Dermis microvascular lymphatic vessel endothelial cell (primary cell): ENCODE results near the gene ZNF235. TPM values are rescaled to one million over a fixed set of nuclear protein-coding genes. Genes with fewer than 3 reads are reported as not detected.
"Not testable (repeated sequence)": the region's sequence is repeated elsewhere in the genome, so short reads cannot be mapped to it uniquely, and the experiment has no call there.

Source experiments
- DNase-seq, 2 donors: peaks; one replicate each; pipeline versions ENCODE4 v3.0.0 to v3.0.0-alpha.2; 2010; ENCODE audit warnings: low read depth in 2 of 2
- total RNA-seq: library from RNA; depleted of rRNA; stranded (reverse); fragments of >200 nt; gene quantifications from 2 replicates; pipeline ENCODE4 v1.2.1, GENCODE V29; 2014

Gene ZNF235
- total RNA-seq, 1 donor from 2014 or later = 4.2 TPM

DNA sequence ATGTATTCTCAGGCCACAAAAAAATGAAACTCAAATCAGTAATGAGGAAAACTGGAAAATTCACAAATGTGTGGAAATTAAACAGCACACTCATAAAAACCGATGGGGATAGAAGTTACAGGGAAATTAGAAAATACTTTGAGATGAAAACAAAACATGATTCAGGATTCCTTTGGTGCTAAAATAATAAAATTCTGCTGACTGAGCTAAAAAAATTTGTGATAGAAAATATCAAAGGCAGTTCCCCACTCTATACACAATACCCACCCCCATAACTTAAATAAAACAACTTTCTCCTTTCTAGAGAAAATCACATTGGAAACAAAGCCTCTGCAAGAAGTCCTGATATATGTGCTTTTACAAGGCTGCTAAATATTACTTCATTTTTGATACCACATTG lies 46.7 kb downstream of the ZNF235 start:
- DNase-seq = no peak

DNA sequence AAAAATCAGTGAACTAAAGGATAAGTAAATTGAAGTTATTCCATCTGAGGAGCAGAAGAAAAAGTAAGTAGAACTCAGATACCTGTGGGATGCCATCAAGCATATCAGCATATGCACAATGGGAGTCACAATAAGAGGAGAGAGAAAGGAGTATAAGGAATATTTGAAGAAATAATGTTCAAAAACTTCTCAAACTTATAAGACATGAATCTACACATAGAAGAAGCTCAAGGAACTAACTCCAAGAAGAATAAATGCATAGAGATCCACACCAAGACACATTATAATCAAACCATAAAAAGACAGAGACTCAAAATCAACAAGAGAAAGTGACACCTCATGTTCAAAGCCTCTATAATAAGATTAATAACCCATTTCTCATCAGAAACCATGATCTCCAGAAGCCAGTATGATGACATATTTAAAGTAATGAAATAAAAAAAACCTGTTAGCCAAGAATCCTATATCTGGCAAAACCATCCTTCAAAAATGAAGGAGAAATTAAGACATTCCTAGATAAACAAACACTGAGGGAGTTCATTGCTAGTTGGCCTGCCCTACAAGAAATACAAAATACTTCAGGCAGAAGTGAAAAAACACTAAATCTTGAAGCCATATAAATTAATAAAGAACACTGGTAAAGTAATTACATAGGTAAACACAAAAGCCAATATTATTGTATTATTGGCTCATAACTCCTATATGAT lies 49.0 kb downstream of the ZNF235 start:
- DNase-seq = no peak

DNA sequence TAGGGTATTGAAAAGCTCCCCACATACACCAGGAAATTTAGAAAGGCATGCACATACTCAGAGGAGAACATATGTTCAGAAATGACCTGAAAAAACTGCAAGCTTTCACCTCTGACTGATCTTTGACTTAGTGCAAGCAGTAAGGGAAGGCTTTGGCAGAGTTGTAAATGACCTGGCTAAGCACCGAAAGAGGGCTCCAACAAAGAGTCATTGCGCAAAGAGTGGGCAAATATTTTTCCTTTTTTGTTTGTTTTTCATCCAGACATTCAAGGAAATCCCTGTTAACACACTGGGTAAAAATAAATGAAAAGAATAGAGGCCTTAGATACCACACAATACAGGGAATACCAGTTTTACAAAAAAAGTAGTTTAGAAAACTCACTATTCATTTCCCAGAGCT lies 50.3 kb downstream of the ZNF235 start:
- DNase-seq = no peak

DNA sequence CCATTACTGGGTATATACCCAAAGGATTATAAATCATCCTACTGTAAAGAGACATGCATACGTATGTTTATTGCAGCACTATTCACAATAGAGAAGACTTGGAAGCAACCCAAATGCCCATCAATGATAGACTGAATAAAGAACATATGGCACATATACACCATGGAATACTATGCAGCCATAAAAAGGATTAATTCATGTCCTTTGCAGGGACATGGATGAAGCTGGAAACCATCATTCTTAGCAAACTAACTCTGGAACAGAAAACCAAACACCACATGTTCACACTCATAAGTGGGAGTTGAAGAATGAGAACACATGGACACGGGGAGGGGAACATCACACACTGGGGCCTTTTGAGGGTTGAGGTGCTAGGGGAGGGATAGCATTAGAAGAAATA lies 51.4 kb downstream of the ZNF235 start:
- DNase-seq = not testable (repeated sequence)

DNA sequence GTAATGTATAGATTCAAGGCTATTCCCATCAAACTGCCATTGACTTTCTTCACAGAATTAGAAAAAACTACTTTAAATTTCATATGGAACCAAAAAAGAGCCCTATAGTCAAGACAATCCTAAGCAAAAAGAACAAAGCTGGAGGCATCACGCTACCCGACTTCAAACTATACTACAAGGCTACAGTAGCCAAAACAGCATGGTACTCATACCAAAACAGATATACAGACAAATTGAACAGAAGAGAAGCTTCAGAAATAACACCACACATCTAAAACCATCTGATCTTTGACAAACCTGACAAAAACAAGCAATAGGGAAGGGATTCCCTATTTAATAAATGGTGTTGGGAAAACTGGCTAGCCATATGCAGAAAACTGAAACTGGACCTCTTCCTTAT lies 52.5 kb downstream of the ZNF235 start:
- DNase-seq = not testable (repeated sequence)

DNA sequence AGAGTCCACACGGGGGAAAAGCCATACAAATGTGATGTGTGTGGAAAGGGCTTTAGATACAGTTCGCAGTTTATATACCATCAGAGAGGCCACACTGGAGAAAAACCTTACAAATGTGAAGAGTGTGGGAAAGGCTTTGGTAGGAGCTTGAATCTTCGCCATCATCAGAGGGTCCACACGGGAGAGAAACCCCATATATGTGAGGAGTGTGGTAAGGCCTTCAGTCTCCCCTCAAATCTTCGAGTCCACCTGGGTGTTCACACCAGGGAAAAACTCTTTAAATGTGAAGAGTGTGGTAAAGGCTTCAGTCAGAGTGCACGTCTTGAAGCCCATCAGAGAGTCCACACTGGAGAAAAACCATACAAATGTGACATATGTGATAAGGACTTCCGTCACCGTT lies 68.4 kb downstream of the ZNF235 start:
- DNase-seq = no peak

Other genes with a start within 250 kb of the ZNF235 start
- gene ZNF284, start 232.9 kb downstream of the ZNF235 start, total RNA-seq = 2.2 and 2.4 TPM in 2 replicates
- 21.4 and 27.6 TPM in 2 replicates for gene ZNF224, start 210.7 kb downstream of the ZNF235 start, total RNA-seq
- gene ZNF225, start 191.6 kb downstream of the ZNF235 start, total RNA-seq = 3.9 and 4.4 TPM in 2 replicates
- 6.2 and 10.2 TPM in 2 replicates for gene ZNF234, start 163.5 kb downstream of the ZNF235 start, total RNA-seq
- gene ZNF226, start 139.9 kb downstream of the ZNF235 start, total RNA-seq = 9.1 and 12.1 TPM in 2 replicates
- 14.4 and 18.6 TPM in 2 replicates for gene ZNF227, start 92.5 kb downstream of the ZNF235 start, total RNA-seq
- 1.3 and 1.5 TPM in 2 replicates for gene ZNF233, start 45.1 kb downstream of the ZNF235 start, total RNA-seq
- 4.7 and 5.6 TPM in 2 replicates for gene ZNF112, start 51.7 kb upstream of the ZNF235 start, total RNA-seq
- 1.2 and 1.8 TPM in 2 replicates for gene ZNF285, start 96.6 kb upstream of the ZNF235 start, total RNA-seq
- 5.8 and 5.9 TPM in 2 replicates for gene ZNF229, start 143.4 kb upstream of the ZNF235 start, total RNA-seq
- gene ZNF180, start 195.5 kb upstream of the ZNF235 start, total RNA-seq = 5.5 and 6.6 TPM in 2 replicates
- not detected in 2 replicates for gene CEACAM20, start 224.7 kb upstream of the ZNF235 start, total RNA-seq